Effector CD4-positive, alpha-beta T cell (primary cell): ENCODE data around the gene METTL5.
A peak's percentile ranks its signal among the peaks of the same experiment; 100 is the strongest.

Experiments
- DNase-seq: peaks from one replicate; pipeline ENCODE4 v3.0.0-alpha.2; 2020

Gene METTL5

GRCh38 chr2:169778446-169778845 is 46.3 kb downstream of the METTL5 start:
- DNase-seq = no peak

DNA sequence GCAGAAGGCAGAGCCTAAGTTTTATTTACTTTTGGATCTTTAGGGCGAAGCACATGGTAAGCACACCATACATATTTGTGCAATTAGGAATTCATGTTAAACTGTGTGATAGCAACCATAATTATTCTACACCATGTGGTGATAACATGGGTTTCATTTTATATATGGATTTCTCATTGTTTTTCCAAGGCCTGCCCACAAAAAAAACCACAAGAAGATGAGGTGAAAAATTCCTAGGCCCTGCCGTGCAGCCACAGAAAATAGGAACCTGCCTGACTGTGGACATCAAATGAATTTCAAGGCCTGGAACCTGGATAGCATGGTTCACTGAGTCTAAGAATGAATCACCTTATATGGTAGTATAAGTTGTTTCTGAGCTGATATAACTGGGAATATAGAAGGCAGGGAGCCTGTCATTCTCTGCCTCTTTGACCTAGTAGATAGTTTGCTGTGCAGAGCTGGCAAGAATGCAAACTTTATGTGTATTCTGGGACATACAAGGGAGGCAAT is 48.4 kb downstream of the METTL5 start:
- DNase-seq = no peak

GRCh38 chr2:169775765-169776164 is 48.9 kb downstream of the METTL5 start:
- no peak for DNase-seq

DNA sequence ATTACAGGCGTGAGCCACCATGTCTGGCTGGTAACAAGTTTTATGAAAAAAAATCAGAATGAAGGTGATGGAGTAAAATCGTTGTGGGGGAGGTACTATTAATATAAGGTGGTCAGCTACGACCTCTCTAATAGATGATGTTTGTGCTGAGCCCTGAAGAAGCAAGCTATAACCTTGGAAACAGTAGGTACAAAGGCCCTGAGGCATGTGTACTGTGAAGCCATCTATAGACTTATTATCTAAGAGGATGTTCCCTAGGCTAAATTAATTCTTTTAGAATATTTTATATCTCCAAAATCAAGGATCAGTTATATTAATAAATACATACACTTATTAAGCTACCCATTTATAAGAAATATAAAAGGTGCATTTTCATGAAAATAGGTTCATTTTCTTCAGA is 49.4 kb downstream of the METTL5 start:
- DNase-seq = no peak

- no peak for DNase-seq
Observed at GRCh38 chr2:169772651-169773050, 52.1 kb downstream of the METTL5 start.

DNA sequence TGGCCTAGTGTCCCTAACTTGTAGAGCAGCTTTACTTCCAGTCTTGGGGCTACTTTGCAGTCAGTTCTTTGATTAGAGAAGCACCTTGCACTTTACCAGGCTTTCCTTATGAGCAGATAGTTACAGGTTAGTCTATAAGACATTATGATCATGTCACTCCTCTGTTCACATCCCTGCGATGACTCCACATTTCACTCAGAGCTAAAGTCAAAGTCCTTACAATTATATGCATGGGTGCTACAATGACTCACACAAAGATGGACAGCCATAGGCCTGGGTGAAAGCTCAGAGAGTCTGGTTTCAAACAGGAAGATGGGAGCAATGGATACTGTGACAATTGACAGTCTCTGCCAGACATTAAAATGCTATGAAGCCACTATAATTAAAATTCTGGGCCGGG is 53.1 kb downstream of the METTL5 start:
- no peak for DNase-seq

DNA sequence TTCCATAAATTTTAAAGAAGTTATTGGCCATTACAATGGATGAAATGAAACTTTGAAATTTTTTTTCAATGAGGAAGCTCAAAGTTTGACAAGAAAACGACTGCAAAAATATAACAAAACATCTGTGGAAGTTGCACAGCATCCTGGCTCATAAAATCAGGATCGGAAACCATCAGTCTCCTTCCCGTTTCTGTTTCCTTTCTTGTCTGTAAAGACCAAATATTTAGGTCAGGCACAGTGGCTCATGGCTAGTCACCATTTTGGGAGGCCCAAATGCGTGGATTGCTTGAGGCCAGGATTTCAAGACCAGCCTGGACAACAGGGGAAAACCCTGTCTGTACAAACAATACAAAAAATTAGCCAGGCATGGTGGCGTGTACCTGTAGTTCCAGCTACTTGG is 53.7 kb downstream of the METTL5 start:
- no peak for DNase-seq

DNA sequence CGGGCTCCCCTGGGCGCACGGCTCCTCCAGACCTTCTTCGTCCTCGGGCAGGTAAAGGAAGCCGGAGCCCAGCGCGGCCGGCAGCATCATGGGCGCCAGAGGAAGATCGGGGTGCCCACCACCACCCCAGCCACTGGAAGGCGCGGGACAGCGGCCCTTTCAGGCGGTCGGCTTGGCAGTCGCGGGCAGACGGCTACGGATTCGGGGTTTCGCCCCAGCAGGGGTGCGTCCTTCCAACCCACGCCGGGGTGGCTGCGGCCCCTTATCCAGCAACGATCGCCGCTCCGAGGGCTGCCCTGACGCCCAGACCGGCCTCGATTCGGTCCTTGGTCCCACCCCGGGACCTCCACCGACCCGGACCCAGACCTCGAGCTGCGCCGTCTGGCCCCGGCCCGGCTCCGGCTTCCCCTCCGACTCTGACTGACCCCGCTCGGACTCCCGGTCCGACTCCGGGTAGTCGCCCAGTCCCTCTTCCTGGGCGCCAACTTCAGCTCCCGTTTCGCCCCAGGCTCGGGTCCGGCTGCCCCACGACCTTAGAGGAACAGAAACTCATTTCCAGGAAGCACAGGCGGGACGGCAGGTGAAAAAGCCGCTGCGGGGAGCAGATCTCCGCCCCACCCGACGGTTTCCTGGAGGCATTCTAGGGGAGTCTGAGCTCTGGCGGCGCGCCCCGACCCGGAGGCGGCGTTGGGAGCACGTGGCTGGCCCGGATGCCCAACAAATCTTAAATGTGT is 56.3 kb downstream of the METTL5 start:
- peak; percentile 2 for DNase-seq

DNA sequence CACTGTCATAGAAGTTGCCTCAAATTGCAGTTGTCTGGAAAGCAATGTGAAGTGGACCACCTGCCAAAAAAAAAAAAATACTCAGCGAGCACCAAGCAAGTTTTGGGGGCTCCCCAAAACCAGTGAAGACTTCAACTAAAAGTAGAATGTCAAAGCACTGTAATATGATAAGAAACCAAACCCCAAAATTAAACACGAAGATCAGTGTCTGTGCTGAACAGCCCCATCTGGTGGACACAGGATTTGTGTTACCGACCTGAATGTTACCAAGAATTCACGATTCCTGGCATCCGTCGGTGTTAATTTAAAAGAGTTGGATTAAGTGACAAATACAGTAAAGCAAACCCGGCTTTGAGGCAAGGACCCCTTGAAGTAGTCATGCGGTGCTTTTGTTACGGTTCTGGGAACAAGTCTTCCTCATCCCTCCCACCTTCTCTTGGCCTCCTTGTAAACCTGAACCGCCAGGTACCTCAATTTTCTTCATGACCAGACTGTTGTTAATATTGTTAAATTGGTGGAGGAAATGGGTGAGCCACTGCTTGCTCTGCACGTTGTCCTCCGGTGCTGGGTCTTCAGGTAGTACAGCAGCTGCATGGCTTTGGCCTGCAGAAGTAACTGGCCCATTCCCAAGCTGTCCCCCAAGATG is 57.3 kb downstream of the METTL5 start:
- peak; percentile 43 for DNase-seq

DNA sequence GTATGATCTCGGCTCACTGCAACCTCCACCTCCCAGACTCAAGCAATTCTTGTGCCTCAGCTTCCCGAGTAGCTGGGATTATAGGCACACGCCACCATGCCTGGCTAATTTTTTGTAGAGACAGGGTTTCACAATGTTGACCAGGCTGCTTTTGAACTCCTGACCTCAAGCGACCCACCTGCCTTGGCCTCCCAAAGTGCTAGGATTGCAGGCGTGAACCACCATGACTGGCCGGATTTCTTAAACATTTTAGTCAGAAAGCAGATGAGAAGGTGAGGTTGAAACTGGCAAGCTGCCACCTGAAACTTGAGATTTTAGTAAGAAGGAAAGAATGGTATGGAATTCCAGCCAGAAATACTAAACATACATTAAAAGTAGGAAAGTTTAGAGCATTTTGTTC is 59.2 kb downstream of the METTL5 start:
- DNase-seq = no peak

GRCh38 chr2:169761970-169762292 is 62.8 kb downstream of the METTL5 start:
- no peak for DNase-seq
